ENCODE results near the gene MYO18B. TPM values are rescaled to one million over a fixed set of nuclear protein-coding genes. Genes with fewer than 3 reads are reported as not detected.

MYO18B gene
- total and polyA plus RNA-seq, 2 of the 8 experiments (the other 6 are each of a cell fraction or from before 2014, with no cell fraction given) = 0.62 to 0.78 TPM

DNA sequence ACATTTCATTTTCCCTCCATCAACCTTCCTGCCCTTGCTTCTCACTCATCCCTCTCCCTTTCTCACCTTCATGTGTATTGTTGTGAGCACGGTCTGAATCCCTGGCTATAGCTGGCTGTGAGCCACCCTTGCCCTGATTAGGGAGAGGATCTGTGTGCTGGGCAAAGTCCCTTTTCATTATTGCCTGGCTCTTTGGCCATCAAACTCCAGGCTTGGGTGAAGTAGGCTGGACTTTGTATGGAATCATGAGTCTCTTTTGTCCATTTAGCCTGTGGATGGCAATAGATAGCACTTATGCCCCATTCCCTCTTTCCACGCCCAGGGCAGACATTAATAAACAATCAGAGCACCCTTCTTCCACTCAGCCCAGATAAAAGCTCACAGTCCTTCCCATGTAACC, 6.7 kb downstream of the MYO18B start (continued):
- TF ChIP-seq, protein P1, sequence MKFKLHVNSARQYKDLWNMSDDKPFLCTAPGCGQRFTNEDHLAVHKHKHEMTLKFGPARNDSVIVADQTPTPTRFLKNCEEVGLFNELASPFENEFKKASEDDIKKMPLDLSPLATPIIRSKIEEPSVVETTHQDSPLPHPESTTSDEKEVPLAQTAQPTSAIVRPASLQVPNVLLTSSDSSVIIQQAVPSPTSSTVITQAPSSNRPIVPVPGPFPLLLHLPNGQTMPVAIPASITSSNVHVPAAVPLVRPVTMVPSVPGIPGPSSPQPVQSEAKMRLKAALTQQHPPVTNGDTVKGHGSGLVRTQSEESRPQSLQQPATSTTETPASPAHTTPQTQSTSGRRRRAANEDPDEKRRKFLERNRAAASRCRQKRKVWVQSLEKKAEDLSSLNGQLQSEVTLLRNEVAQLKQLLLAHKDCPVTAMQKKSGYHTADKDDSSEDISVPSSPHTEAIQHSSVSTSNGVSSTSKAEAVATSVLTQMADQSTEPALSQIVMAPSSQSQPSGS (IDR thresholded peaks at IDR 0.05; ENCODE audit: low read length) = no peak
